HG03066 (cell line): ENCODE data around the gene RGPD8.

Experiments used
- ATAC-seq: cut with Tn5 transposase; IDR thresholded peaks from one replicate; pipeline ENCODE4 v1.9.1; 2021; ENCODE audit warnings: low read depth; ENCODE audit not compliant: unreplicated experiment

Gene RGPD8

GRCh38 chr2:112339986-112340385 is 93.5 kb downstream of the RGPD8 start:
- no peak for ATAC-seq

GRCh38 chr2:112335600-112335999 is 97.8 kb downstream of the RGPD8 start:
- ATAC-seq: no peak

DNA sequence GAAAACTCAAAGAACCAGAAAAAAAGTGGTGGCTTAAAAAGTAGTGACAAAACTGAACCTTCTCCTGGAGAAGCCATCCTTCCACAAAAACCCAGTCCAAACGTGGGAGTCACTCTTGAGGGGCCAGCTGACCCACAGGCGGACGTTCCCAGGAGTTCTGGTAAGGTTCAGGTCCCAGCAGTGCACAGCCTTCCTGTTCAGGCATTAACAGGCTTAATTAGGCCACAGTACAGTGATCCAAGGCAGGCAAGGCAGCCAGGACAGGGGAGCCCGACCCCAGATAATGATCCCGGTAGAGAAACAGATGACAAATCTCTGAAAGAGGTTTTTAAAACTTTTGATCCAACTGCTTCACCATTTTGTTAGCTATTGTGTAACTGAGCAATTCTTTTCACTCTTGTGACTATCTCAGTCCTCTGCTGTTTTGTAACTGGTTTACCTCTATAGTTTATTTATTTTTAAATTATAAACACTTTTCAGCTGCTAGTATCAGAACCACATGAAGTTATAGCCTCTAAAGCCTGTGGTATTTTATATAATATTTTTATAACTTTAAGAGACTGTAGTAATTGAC is 101.2 kb downstream of the RGPD8 start:
- ATAC-seq: no peak

GRCh38 chr2:112322919-112323318 is 110.5 kb downstream of the RGPD8 start:
- ATAC-seq: no peak

DNA sequence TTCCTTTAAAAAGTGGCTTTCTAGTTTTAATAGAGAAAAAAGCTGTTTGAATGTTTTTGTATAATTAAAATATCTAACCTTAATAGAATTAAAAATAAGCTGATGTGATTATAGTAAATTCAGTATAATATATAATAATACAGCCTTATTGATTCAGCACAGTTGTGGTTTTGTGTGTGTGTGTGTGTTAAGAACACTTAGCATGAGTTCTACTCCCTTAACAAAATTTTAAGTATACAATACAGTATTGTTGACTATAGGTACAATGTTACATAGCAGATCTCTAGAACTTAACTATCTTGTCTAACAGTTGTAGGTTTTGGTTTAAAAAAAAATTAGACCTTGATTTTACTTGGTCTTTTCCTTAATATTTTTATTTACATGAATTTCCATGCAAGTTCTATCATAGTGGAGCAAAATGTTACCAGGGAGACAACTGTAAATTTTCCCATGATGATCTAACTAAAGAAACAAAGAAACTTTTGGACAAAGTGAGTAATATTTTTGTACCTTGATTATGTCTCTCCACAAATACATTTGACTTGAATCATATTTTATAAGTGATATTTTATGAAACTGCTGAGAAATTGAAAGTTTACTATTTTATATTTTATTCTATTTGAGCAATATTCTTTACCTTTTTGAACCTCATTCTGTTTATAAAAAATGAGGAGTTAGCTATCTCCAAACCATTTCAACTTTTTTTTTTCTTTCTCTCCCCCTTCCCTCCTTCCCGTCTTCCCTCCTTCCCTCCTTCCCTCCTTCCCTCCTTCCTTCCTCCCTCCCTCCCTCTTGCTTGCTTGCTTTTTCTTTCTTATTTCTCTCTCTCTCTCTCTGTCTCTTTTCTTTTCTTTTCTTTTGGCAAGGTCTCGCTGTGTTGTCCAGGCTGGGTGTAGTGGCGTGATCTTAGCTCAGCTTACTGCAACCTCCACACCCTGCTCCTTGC is 111.8 kb downstream of the RGPD8 start:
- ATAC-seq: no peak
